ENCODE results near the gene BRINP3. TPM values are rescaled to one million over a fixed set of nuclear protein-coding genes. Genes with fewer than 3 reads are reported as not detected.

Gene BRINP3
- total RNA-seq, 1 donor from 2014 or later: 0.25 TPM

GRCh38 chr1:190474010-190474409 lies 3.7 kb downstream of the BRINP3 start:
- TF ChIP-seq, protein P1, sequence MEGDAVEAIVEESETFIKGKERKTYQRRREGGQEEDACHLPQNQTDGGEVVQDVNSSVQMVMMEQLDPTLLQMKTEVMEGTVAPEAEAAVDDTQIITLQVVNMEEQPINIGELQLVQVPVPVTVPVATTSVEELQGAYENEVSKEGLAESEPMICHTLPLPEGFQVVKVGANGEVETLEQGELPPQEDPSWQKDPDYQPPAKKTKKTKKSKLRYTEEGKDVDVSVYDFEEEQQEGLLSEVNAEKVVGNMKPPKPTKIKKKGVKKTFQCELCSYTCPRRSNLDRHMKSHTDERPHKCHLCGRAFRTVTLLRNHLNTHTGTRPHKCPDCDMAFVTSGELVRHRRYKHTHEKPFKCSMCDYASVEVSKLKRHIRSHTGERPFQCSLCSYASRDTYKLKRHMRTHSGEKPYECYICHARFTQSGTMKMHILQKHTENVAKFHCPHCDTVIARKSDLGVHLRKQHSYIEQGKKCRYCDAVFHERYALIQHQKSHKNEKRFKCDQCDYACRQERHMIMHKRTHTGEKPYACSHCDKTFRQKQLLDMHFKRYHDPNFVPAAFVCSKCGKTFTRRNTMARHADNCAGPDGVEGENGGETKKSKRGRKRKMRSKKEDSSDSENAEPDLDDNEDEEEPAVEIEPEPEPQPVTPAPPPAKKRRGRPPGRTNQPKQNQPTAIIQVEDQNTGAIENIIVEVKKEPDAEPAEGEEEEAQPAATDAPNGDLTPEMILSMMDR (IDR thresholded peaks at IDR 0.05; ENCODE audit: unreplicated experiment): no peak
- Mint-ChIP-seq H3K27ac (no peak overlapping the region), H3K36me3 (no peaks in the 10 kb centered on the region)

DNA sequence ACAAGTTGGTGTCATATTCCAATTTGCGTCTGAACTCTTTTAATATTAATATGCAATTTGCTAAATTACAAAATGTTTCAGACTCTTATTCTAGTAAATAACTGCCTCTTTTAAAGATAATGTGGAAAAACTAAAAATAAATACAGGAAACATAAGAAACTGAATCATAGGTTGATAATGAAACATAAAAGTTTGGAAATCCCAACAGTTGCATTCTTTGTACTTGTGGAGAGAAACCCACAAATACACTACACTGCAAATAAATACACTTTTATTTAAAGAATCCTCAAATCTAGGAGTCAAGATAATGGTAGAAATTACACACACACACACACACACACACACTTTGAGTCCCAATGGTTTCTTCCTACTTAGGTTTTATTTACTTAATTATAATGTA lies 5.2 kb downstream of the BRINP3 start:
- peaks cover 24% of the 10 kb centered on the region for H3K4me1 Mint-ChIP-seq
- TF ChIP-seq, protein P1 (IDR thresholded peaks at IDR 0.05; ENCODE audit: unreplicated experiment): no peak
- H3K36me3 Mint-ChIP-seq: no peaks in the 10 kb centered on the region
- H3K9me3 Mint-ChIP-seq: no peaks in the 10 kb centered on the region
- H3K27ac Mint-ChIP-seq: no peak overlapping the region
- DNase-seq (ENCODE audit: low spot score in 2 of 2, unreplicated experiment in 2 of 2): no peak
- no peak overlapping the region for H3K4me3 Mint-ChIP-seq
- H3K27me3 Mint-ChIP-seq (ENCODE audit: low read depth): peaks cover 69% of the 10 kb centered on the region

More at GRCh38 chr1:190474010-190474409, 3.7 kb downstream of the BRINP3 start:
- Mint-ChIP-seq H3K9me3 (no peaks in the 10 kb centered on the region), H3K4me3 (no peak overlapping the region), H3K27me3 (ENCODE audit: low read depth) (peaks cover 81% of the 10 kb centered on the region), H3K4me1 (peaks cover 38% of the 10 kb centered on the region)
- DNase-seq (ENCODE audit: low spot score in 2 of 2, unreplicated experiment in 2 of 2): no peak

GRCh38 chr1:190472042-190472441 lies 5.6 kb downstream of the BRINP3 start:
- Mint-ChIP-seq H3K27ac (no peak overlapping the region), H3K4me1 (peaks cover 21% of the 10 kb centered on the region), H3K9me3 (no peaks in the 10 kb centered on the region), H3K27me3 (ENCODE audit: low read depth) (peaks cover 66% of the 10 kb centered on the region), H3K36me3 (no peaks in the 10 kb centered on the region), H3K4me3 (no peak overlapping the region)
- TF ChIP-seq, protein P1 (IDR thresholded peaks at IDR 0.05; ENCODE audit: unreplicated experiment): no peak
- no peak for DNase-seq (ENCODE audit: low spot score in 2 of 2, unreplicated experiment in 2 of 2)

DNA sequence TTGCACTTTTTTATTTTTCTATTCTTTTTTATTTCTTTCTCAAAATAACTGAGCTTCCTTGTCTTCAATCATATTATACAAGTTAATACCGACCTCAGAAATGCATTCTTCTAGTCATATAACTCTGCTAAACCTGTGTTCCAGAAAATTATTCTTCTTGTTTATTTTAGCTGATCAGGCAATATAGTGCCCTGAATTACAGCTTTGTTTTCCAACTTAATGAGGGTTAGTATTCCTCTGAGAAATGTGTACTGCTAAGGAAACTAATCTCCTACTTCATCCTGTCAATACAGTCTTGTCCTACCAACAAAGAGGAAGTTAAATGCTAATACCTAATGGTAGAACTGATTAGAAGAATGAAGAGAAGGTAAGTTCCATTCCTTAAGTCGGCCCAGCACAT lies 13.0 kb downstream of the BRINP3 start:
- TF ChIP-seq, protein P1 (IDR thresholded peaks at IDR 0.05; ENCODE audit: unreplicated experiment): no peak
- no peaks in the 10 kb centered on the region for H3K4me1 Mint-ChIP-seq
- no peaks in the 10 kb centered on the region for H3K36me3 Mint-ChIP-seq
- H3K27ac Mint-ChIP-seq: no peak overlapping the region
- H3K27me3 Mint-ChIP-seq (ENCODE audit: low read depth): peaks cover 11% of the 10 kb centered on the region
- H3K9me3 Mint-ChIP-seq: no peaks in the 10 kb centered on the region
- no peak for DNase-seq (ENCODE audit: low spot score in 2 of 2, unreplicated experiment in 2 of 2)
- H3K4me3 Mint-ChIP-seq: no peak overlapping the region

- Mint-ChIP-seq H3K27me3 (ENCODE audit: low read depth) (peaks cover 7% of the 10 kb centered on the region), H3K4me3 (no peak overlapping the region), H3K4me1 (no peaks in the 10 kb centered on the region), H3K27ac (no peak overlapping the region), H3K36me3 (no peaks in the 10 kb centered on the region), H3K9me3 (no peaks in the 10 kb centered on the region)
- no peak for DNase-seq (ENCODE audit: low spot score in 2 of 2, unreplicated experiment in 2 of 2)
- TF ChIP-seq, protein P1 (IDR thresholded peaks at IDR 0.05; ENCODE audit: unreplicated experiment): no peak
These were observed 21.5 kb downstream of the BRINP3 start for GRCh38 chr1:190456129-190456528.

GRCh38 chr1:190455631-190456030 lies 22.0 kb downstream of the BRINP3 start:
- Mint-ChIP-seq H3K9me3 (no peaks in the 10 kb centered on the region), H3K4me3 (no peak overlapping the region)
- TF ChIP-seq, protein P1 (IDR thresholded peaks at IDR 0.05; ENCODE audit: unreplicated experiment): no peak

More at GRCh38 chr1:190455631-190456030, 22.0 kb downstream of the BRINP3 start:
- Mint-ChIP-seq H3K27ac (no peak overlapping the region), H3K27me3 (ENCODE audit: low read depth) (peaks cover 6% of the 10 kb centered on the region), H3K36me3 (no peaks in the 10 kb centered on the region), H3K4me1 (no peaks in the 10 kb centered on the region)
- no peak for DNase-seq (ENCODE audit: low spot score in 2 of 2, unreplicated experiment in 2 of 2)

All from mesothelial cell of epicardium (in vitro differentiated cells).